H1 (cell line): Measurements from ENCODE around the gene PIP4K2C. TPM values are rescaled to one million over a fixed set of nuclear protein-coding genes. Genes with fewer than 3 reads are reported as not detected.

Source experiments
- ASH2L ChIP-seq: fragments of 200-600, 300-600 bp; sonication (generic); IDR thresholded peaks from one replicate; pipeline ENCODE4 v1.7.1; 2017; ENCODE audit warnings: low read length
- CREB1 ChIP-seq: IDR thresholded peaks from 2 replicates; pipeline ENCODE4 v1.6.1; 2012; ENCODE audit warnings: inconsistent platforms
- FOSL1 ChIP-seq: IDR thresholded peaks from 2 replicates; pipeline ENCODE4 v1.6.1; 2011; ENCODE audit warnings: mild to moderate bottlenecking, low read depth, low read length, moderate library complexity; ENCODE audit not compliant: insufficient read depth
- PHF8 ChIP-seq: fragments of 200-600 bp; sonication (generic); conservative IDR thresholded peaks from 2 replicates; pipeline ENCODE4 v1.7.1; 2012; ENCODE audit warnings: low read depth, mild to moderate bottlenecking, inconsistent platforms, low read length, moderate library complexity
- SP4 ChIP-seq: IDR thresholded peaks from 2 replicates; pipeline ENCODE4 v1.6.1; 2012; ENCODE audit warnings: low read length, inconsistent platforms
- SRF ChIP-seq: IDR thresholded peaks from 2 replicates; pipeline ENCODE4 v1.6.1; 2011; ENCODE audit warnings: mild to moderate bottlenecking, low read depth, low read length, moderate library complexity
- TBP ChIP-seq: IDR thresholded peaks from 2 replicates; pipeline ENCODE4 v1.6.1; 2011; ENCODE audit warnings: low read depth, low read length, improper control_type of control experiment
- polyA plus RNA-seq, 7 experiments: library from polyadenylated mRNA; depleted of rRNA in 3 of 7; stranded (reverse) in 5 of 7; unstranded in 2 of 7; fragments of >200 nt in 5 of 7; fragments of 200-250 nt in 2 of 7; gene quantifications; 1 replicate in 5 of 7; 2 replicates in 1 of 7; 4 replicates in 1 of 7; pipeline versions ENCODE4 v1.2.1 to v1.2.3, GENCODE V29; 2011 to 2013; ENCODE audit warnings: missing spikeins in 2 of 7, mixed read lengths in 2 of 7
- total RNA-seq: library from RNA; stranded (reverse); fragmentation: NEBNext Ultra II Directional; extraction: Animal tissue kit (Norgen Biotek cat#: 25700); gene quantifications from 2 replicates; pipeline ENCODE4 v1.2.1, GENCODE V29; 2021
- TF ChIP-seq, protein P1 (sequence below): fragments of 300-600 bp; sonication (generic); IDR thresholded peaks from 2 replicates; pipeline ENCODE4 v1.7.1; 2012; ENCODE audit warnings: low read length, moderate library complexity, mild to moderate bottlenecking, inconsistent platforms; ENCODE audit not compliant: insufficient replicate concordance
- TF ChIP-seq, protein P2 (sequence below): IDR thresholded peaks from 2 replicates; pipeline ENCODE4 v1.6.1; 2011; ENCODE audit warnings: low read length, improper control_type of control experiment

PIP4K2C gene
- total and polyA plus RNA-seq, 2 of the 8 experiments (the other 6 are each of a cell fraction or from before 2014, with no cell fraction given) = 25.0 to 27.1 TPM

DNA sequence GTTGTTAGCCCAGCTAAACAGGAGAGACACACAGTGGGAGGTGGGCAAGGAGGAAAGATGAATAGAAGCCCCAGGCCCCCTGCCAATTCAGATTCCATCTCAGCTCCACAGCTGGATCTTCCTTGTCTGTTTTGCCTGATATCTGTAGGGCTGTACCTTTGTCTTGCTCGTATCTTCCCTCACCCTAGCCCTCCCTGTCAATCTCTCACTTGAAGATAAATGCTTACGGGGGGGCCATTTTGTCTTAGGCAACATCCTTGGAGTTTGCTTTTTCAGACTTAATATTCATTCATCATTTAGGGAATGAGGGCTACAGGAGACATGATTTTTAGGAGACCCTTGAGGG, 38.7 kb upstream of the PIP4K2C start (continued):
- TF ChIP-seq, protein P1, sequence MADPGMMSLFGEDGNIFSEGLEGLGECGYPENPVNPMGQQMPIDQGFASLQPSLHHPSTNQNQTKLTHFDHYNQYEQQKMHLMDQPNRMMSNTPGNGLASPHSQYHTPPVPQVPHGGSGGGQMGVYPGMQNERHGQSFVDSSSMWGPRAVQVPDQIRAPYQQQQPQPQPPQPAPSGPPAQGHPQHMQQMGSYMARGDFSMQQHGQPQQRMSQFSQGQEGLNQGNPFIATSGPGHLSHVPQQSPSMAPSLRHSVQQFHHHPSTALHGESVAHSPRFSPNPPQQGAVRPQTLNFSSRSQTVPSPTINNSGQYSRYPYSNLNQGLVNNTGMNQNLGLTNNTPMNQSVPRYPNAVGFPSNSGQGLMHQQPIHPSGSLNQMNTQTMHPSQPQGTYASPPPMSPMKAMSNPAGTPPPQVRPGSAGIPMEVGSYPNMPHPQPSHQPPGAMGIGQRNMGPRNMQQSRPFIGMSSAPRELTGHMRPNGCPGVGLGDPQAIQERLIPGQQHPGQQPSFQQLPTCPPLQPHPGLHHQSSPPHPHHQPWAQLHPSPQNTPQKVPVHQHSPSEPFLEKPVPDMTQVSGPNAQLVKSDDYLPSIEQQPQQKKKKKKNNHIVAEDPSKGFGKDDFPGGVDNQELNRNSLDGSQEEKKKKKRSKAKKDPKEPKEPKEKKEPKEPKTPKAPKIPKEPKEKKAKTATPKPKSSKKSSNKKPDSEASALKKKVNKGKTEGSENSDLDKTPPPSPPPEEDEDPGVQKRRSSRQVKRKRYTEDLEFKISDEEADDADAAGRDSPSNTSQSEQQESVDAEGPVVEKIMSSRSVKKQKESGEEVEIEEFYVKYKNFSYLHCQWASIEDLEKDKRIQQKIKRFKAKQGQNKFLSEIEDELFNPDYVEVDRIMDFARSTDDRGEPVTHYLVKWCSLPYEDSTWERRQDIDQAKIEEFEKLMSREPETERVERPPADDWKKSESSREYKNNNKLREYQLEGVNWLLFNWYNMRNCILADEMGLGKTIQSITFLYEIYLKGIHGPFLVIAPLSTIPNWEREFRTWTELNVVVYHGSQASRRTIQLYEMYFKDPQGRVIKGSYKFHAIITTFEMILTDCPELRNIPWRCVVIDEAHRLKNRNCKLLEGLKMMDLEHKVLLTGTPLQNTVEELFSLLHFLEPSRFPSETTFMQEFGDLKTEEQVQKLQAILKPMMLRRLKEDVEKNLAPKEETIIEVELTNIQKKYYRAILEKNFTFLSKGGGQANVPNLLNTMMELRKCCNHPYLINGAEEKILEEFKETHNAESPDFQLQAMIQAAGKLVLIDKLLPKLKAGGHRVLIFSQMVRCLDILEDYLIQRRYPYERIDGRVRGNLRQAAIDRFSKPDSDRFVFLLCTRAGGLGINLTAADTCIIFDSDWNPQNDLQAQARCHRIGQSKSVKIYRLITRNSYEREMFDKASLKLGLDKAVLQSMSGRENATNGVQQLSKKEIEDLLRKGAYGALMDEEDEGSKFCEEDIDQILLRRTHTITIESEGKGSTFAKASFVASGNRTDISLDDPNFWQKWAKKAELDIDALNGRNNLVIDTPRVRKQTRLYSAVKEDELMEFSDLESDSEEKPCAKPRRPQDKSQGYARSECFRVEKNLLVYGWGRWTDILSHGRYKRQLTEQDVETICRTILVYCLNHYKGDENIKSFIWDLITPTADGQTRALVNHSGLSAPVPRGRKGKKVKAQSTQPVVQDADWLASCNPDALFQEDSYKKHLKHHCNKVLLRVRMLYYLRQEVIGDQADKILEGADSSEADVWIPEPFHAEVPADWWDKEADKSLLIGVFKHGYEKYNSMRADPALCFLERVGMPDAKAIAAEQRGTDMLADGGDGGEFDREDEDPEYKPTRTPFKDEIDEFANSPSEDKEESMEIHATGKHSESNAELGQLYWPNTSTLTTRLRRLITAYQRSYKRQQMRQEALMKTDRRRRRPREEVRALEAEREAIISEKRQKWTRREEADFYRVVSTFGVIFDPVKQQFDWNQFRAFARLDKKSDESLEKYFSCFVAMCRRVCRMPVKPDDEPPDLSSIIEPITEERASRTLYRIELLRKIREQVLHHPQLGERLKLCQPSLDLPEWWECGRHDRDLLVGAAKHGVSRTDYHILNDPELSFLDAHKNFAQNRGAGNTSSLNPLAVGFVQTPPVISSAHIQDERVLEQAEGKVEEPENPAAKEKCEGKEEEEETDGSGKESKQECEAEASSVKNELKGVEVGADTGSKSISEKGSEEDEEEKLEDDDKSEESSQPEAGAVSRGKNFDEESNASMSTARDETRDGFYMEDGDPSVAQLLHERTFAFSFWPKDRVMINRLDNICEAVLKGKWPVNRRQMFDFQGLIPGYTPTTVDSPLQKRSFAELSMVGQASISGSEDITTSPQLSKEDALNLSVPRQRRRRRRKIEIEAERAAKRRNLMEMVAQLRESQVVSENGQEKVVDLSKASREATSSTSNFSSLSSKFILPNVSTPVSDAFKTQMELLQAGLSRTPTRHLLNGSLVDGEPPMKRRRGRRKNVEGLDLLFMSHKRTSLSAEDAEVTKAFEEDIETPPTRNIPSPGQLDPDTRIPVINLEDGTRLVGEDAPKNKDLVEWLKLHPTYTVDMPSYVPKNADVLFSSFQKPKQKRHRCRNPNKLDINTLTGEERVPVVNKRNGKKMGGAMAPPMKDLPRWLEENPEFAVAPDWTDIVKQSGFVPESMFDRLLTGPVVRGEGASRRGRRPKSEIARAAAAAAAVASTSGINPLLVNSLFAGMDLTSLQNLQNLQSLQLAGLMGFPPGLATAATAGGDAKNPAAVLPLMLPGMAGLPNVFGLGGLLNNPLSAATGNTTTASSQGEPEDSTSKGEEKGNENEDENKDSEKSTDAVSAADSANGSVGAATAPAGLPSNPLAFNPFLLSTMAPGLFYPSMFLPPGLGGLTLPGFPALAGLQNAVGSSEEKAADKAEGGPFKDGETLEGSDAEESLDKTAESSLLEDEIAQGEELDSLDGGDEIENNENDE = no peak
- TF ChIP-seq ASH2L (no peak), FOSL1 (no peak), SP4 (no peak), SRF (no peak), CREB1 (no peak), PHF8 (no peak), TBP (no peak)
- TF ChIP-seq, protein P2, sequence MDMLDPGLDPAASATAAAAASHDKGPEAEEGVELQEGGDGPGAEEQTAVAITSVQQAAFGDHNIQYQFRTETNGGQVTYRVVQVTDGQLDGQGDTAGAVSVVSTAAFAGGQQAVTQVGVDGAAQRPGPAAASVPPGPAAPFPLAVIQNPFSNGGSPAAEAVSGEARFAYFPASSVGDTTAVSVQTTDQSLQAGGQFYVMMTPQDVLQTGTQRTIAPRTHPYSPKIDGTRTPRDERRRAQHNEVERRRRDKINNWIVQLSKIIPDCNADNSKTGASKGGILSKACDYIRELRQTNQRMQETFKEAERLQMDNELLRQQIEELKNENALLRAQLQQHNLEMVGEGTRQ = no peak
